Prostate gland (tissue), 2 donors: ENCODE measurements around the gene TMEM238L.

Experiments
- CTCF ChIP-seq, 4 experiments: fragments of 200-600 bp in 2 of 4; fragments of 450-650 bp in 2 of 4; sonication (generic) in 2 of 4; IDR thresholded peaks; 1 replicate in 3 of 4; 2 replicates in 1 of 4; pipeline ENCODE4 v1.5.1; 2016 to 2019; ENCODE audit warnings: antibody characterized with exemption in 4 of 4, mild to moderate bottlenecking in 2 of 4, moderate library complexity in 2 of 4
- POLR2A ChIP-seq: fragments of 450-650 bp; IDR thresholded peaks from one replicate; pipeline ENCODE4 v1.6.1; 2016; ENCODE audit warnings: antibody characterized with exemption, mild to moderate bottlenecking
- POLR2AphosphoS5 ChIP-seq: sonication (generic); formaldehyde crosslinking; IDR thresholded peaks from one replicate; pipeline ENCODE4 v1.6.1; 2017; ENCODE audit warnings: antibody characterized with exemption

- TF ChIP-seq CTCF (IDR thresholded peaks at IDR 0.05) (no peak), POLR2AphosphoS5 (no peak), POLR2A (no peak)
Observed at GRCh38 chr17:10804546-10804945, 647 bp upstream of the TMEM238L start.
